ENCODE data around the gene IQSEC2.

The IQSEC2 gene

DNA sequence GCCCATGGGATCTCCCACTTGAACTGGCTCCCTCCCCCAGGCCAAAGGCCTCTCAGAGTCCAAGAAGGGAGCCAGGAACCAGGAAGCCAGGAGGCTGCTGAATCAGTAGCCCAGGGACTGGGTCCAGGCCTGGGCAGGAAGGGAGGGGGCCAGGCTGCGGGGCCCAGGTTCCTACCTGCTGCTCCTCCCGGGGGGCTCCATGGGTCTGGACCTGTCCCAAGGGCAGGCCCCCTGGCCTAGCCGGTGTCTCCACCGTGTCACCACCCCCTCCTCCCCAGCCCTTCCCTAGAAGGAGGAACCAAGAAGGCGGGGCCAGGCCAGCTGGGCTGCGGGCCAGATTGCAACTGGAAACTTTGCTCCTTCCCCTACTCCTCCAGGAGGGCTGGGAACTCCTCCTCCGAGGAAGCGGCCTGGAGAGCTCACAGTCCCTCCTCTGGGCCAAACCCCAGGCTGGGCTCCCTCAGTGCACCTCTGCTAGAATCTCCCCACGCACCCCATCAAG is at the start of gene IQSEC2:
Gene IQSEC2, minus strand, starts transcription at position 264 of the 502 bp plus-strand sequence.
- no peak for DNase-seq (ENCODE audit: low read depth in 2 of 2)

- DNase-seq (ENCODE audit: low read depth in 2 of 2), result no peak
These were observed 48.9 kb upstream of the IQSEC2 start for GRCh38 chrX:53330331-53330730.

DNA sequence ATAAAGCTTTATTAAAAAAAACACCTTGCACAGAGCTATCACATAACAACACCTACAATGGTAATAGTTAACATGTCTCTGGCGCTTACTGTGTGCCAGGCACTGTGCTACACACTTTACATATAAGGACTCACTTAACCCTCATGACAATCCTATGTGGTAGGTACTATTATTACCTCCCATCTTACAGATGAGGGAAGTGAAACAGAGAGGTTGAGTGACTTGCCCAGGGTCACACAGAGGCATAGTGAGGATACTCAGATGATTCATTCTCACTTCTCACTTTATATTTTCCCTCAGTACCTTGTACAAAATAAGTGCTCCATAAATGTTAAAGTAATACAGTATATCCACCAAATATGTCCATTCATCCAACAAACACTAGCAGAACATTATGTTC is 43.4 kb upstream of the IQSEC2 start:
- DNase-seq (ENCODE audit: low read depth in 2 of 2), result no peak

GRCh38 chrX:53324085-53324484 is 42.7 kb upstream of the IQSEC2 start:
- no peak for DNase-seq (ENCODE audit: low read depth in 2 of 2)

DNA sequence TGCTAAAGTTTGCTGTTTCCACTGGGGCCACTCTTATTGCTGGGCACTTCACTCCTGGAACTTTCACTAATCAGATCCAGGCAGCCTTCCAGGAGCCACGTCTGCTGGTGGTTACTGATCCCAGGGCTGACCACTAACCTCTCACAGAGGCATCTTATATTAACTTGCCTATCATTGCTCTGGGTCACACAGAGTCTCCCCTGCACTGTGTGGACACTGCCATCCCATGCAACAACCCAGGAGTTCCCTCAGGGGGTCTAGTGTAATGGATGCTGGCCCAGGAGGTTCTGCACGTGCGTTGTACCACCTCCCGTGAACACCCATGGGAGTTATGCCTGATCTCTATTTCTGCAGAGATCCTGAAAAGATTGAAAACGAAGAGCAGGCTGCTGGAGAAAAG is 41.8 kb upstream of the IQSEC2 start:
- DNase-seq (ENCODE audit: low read depth in 2 of 2), result no peak

DNA sequence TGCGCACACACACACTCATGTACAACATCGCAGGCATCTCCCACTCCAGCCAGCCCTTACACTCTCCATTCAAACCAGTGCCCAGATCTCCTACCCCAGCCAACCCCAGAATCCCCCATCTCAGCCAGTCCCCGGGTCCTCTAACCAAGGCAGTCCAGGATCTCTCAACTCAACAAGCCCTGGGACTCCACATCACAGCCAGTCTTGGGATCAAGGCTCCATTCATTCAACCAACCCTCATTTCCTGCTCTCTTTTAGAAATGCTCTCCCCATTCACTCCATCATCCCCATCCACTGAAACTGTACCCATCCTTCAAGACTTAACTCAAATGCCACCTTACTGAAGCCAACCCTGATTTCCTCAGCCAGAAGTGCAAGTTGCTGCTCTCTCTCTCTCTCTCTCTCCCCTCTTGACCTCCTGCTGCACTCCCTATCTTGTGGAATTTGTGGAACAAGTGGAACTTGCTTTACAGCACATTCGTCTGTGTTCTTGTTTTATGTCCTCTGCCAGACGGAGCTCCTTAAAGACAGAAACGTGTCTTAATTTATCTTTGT is 40.6 kb upstream of the IQSEC2 start:
- no peak for DNase-seq (ENCODE audit: low read depth in 2 of 2)

GRCh38 chrX:53321230-53321942 is 40.0 kb upstream of the IQSEC2 start:
- no peak for DNase-seq (ENCODE audit: low read depth in 2 of 2)

DNA sequence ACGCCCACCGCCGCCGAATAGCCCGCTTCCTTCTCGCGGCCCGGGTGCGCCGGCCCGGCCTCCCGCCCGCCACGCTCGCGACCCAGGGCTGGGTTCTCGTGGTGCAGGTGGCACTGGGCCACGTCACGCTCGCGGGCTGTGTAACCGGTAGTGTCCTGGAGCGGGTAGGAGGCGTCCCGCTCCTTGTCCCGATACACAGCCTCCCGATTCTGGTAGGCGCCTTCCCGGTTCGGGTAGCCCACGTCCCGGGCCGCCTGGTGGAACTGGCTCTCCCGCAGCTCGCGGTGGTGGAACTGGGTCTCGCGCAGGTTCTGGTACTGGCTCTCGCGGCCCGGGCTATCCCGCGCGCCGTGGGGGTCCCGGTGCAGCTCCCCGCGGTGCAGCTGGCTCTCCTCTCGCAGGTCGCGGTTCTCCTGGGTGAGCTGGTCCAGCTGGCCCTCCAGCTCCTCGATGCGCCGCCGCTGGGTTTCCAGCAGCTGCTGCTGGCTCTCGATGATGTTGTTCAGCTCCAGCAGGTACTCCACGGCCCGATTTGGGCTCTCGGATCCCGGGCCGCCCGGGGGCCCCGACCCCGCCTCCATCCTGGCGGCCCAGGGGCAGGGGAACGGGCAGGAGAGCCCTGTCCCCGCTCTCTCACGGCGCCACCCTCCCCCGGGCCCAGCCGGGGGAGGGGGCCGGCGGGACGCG is 39.3 kb upstream of the IQSEC2 start:
- DNase-seq (ENCODE audit: low read depth in 2 of 2), result no peak

DNA sequence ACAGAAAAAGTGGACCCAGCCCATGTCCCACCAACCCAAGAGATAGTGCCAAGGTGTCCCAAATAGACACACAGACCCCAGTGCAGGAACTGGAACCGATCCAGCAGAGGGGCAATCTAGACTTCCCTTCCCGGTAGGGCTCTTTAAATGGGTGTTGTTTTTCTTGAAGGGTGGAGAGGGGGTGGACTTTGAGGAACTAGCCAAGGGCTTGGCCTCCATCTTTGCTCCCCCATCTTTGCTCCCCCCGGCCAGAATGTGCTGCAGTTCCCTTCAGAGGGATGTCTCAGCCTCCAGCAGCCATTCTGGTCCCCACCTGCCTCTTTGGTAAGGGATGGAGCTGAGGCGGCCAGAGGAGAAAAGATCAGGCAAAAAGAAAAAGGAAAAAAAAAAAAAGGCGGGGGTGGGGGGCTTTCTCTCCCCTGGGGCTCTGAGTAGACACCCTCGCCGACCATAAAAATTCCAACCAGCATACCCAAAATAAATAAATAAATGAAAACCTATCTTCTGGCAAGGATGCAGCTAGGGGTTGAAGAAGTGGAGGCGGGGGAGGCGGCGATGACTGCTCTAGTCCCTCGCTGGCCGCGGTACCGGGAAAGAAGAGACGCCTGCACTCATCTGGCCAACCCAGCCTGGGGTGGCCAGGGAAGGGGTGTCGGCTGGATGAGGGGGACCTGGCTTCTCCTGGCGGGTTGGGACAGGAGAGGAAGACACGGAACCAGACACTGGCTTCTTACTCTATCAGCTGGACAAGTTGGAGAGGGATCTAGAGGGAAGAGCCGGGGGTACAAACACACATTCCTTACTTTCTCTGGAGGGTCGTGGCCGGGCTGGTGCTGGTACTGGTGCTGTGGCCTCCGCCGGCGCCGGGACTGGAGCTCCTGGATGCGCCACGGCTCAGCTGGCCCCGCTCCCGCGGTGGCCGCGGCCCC is 38.5 kb upstream of the IQSEC2 start:
- no peak for DNase-seq (ENCODE audit: low read depth in 2 of 2)

DNA sequence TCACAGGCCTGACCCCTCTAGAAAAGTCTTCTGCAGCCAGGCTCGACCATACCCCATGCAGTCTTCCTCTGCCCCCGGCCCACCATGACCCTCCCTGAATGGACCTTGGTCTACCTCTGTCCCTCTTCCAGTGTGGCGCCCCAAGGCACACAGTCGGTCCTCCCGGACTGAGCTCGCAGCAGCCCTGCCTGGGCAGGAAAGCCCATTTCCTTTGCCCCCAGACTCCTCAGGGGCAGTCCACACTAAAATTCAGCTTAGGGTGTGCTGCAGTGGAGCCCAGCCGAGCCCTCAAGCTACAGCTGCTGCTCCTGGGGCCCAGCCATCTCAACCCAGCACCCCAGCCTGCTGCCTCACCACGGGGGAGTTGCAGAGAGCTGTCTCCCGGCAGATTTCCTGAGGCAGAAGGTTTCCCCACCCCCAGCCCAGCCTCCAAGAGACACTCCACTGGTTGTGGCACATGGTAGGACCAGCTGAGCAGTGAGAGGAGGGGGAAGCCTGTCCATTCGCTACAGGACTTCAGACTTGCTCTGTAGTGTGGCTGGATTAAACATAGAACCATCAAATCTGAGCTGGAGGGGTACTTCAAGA is 37.5 kb upstream of the IQSEC2 start:
- DNase-seq (ENCODE audit: low read depth in 2 of 2), result no peak

- peak; percentile 45 to 49 for DNase-seq (ENCODE audit: low read depth in 2 of 2)
These were observed 36.1 kb upstream of the IQSEC2 start for GRCh38 chrX:53317365-53318069.

DNA sequence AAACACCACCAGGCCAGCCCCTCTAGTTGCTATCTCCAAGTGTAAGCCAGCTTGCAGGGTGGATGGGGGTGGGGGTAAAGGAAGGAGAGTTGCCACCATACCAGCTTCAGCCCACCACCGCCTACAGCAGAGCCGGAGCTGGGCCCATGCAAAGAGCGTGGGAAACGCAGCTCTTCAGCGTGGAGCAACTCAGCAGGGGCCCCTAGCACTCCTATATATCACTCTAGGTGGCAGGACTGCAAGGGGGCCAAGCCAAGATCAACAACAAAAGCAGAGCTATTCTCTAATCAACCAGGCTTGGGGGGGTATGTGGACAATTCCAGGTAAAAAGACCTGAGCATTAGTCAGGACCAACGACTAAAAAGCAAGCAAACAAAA is 35.5 kb upstream of the IQSEC2 start:
- DNase-seq (ENCODE audit: low read depth in 2 of 2), result no peak

DNA sequence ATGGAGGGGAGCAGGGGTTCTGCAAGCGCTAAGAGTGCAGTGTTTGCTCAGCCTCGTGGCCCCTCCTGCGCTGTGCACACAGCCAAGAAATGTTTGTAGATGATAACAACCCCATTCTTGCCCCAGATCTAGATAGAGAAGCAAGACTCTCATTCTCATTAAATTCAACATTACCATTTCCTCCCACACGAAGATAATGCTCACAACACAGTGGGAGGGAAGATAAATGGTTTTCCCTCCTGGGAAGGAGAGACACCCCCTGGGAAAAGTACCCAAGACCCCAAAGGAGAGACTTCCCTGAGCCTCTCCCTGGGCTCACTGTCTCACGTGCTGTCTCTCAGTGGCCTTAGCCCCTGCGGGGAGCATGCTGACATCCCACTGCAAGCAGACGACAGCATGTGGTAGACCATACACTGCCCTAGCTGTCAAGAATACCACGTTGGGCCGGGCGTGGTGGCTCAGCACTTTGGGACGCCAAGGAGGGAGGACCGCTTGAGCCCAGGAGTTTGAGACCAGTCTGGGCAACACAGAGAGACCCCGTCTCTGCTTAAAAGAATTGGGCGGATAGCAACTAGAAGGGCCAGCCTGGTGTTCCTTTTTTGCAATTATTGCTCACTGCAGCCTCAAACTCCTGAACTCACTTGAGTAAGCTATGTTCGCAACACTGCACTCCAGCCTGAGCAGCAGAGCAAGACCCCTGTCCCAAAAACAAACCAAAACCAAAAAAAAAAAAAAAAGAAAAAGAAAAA is 34.9 kb upstream of the IQSEC2 start:
- DNase-seq (ENCODE audit: low read depth in 2 of 2), result no peak

- DNase-seq (ENCODE audit: low read depth in 2 of 2), result no peak
These were observed 32.3 kb upstream of the IQSEC2 start for GRCh38 chrX:53313728-53314105.

DNA sequence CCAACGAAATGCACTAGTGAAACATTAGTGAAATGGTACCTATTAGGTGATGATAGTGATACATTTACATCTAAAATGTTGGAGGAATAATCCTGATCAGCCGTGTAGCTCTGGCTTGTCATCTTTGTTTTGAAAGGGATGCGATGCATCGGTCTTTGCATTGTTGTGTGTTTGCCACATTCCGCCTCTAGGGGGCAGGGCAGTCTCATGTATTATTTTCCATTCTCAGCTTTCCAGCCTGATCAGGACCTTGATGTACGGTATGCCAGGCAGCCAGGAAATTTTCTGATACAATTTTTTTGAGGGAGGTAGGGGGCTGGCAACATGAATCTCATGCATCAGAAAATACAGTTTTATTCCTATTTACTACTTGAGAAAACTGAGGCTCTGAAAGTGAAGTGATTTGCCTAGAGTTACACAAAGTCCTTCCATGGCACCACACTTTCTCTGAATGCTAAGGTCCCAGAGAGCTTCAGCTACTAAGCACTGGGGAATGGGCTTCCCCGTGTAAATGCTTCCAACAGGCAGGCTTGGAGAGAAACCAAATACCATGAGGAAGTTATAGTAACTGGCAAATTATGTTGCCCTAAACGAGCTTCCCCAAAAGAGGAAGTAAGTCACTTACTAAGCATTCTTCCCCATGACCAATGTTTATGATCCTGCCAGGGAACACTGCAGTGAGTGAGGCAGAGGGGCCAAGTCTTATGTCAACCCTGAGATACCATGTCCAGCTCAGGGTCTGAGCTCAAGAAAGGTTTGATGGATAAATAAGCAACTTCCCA is 31.8 kb upstream of the IQSEC2 start:
- DNase-seq (ENCODE audit: low read depth in 2 of 2), result peak; percentile 34 to 39

GRCh38 chrX:53309837-53310236 is 28.5 kb upstream of the IQSEC2 start:
- DNase-seq (ENCODE audit: low read depth in 2 of 2), result no peak

DNA sequence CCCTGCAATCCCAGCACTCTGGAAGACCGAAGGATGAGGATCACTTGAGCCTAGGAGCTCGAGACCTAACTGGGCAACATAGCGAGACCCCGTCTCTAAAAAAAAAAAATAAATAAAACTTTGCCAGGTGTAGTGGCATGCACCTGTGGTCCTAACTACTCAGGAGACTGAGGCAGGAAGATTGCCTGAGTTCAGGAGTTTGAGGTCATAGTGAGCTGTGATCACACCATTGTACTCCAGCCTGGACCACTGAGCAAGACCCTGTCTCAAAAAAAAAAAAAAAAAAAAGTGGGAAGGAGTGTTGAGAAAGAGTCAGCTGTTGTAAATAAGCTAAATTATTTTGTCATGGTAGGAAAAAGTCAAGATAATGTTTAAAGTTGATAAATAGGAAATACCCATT is 27.5 kb upstream of the IQSEC2 start:
- DNase-seq (ENCODE audit: low read depth in 2 of 2), result no peak

GRCh38 chrX:53305996-53306937 is 24.9 kb upstream of the IQSEC2 start:
- DNase-seq (ENCODE audit: low read depth in 2 of 2), result no peak
